ENCODE measurements around the gene DIAPH3. TPM values are rescaled to one million over a fixed set of nuclear protein-coding genes. Genes with fewer than 3 reads are reported as not detected.

DIAPH3 gene
- total and polyA plus RNA-seq, 2 of the 4 experiments (the other 2 are of a cell fraction) = 8.9 to 9.3 TPM

- ATAC-seq (ENCODE audit: low read depth) = no peak
- H2AK9ac ChIP-seq (replicated peaks; ENCODE audit: low read depth, low read length, poor library complexity) = no peak overlapping the region
- H3K36me3 ChIP-seq (ENCODE audit: control insufficient read depth, insufficient read depth, low read length) = no peaks in the 10 kb centered on the region
- H3K9ac ChIP-seq (ENCODE audit: low read depth, low read length) = no peak overlapping the region
- in situ Hi-C loops (cut with MboI; ENCODE audit: low sequenced_read_pairs) (no loop called here), intact Hi-C loops (cut with micrococcal nuclease) (no loop called here), dilution Hi-C loops (cut with HindIII; ENCODE audit: low sequenced_read_pairs, unreplicated experiment) (no loop called here)
- no peak overlapping the region for H2BK15ac ChIP-seq (ENCODE audit: low read depth, low read length)
- no peak overlapping the region for H2BK120ac ChIP-seq (ENCODE audit: low read depth, low read length)
- H3K4ac ChIP-seq (ENCODE audit: low read depth, low read length) = no peak overlapping the region
- no peak overlapping the region for H3K56ac ChIP-seq (ENCODE audit: extremely low read depth, insufficient read depth, low read length)
- H4K91ac ChIP-seq (ENCODE audit: insufficient read depth, low read depth, low read length) = no peak overlapping the region
- H4K5ac ChIP-seq (ENCODE audit: low read depth, low read length) = no peak overlapping the region
- TF ChIP-seq CEBPB (IDR thresholded peaks at IDR 0.05; ENCODE audit: low read depth, low read length) (no peak), USF2 (IDR thresholded peaks at IDR 0.05; ENCODE audit: low read depth, low read length) (no peak), RAD21 (IDR thresholded peaks at IDR 0.05; ENCODE audit: low read length) (no peak), CTCF (conservative IDR thresholded peaks at IDR 0.05; ENCODE audit: low read depth, low read length) (no peak), NFE2L2 (IDR thresholded peaks at IDR 0.05; ENCODE audit: low read depth, low read length) (no peak), CHD1 (IDR thresholded peaks at IDR 0.05; ENCODE audit: low read depth, low read length) (no peak), RCOR1 (IDR thresholded peaks at IDR 0.05; ENCODE audit: insufficient replicate concordance, low read length) (no peak), SMC3 (IDR thresholded peaks at IDR 0.05; ENCODE audit: low read depth, low read length) (no peak), MAFK (IDR thresholded peaks at IDR 0.05; ENCODE audit: low read depth, low read length) (no peak), ELK1 (IDR thresholded peaks at IDR 0.05; ENCODE audit: borderline replicate concordance, low read depth, low read length) (no peak), BHLHE40 (IDR thresholded peaks at IDR 0.05; ENCODE audit: low read depth, low read length) (no peak), FOS (IDR thresholded peaks at IDR 0.05; ENCODE audit: low read depth, low read length) (no peak)
- no peaks in the 10 kb centered on the region; the same call in 1 of the 2 replicates for H3K4me1 ChIP-seq (ENCODE audit: control insufficient read depth, insufficient read depth, low read length)
- DNase-seq = no peak
- H3K9me3 ChIP-seq (ENCODE audit: control insufficient read depth, insufficient read depth, low read length) = no peaks in the 10 kb centered on the region
- H3K79me1 ChIP-seq (ENCODE audit: low read depth in 1 of 2, low read length in 2 of 2) = peaks cover 3% of the 10 kb centered on the region in 2 experiments; a peak in 1 of 4 replicates
- H3K9me1 ChIP-seq (ENCODE audit: insufficient read depth, low read length) = no peaks in the 10 kb centered on the region
- no peak overlapping the region for H3K18ac ChIP-seq (ENCODE audit: low read depth, low read length)
- no peak overlapping the region for H3K4me3 ChIP-seq (ENCODE audit: insufficient read depth, low read depth, low read length)
- H3K4me2 ChIP-seq (ENCODE audit: low read depth, low read length) = no peak overlapping the region
- H2BK20ac ChIP-seq (ENCODE audit: low read depth, low read length) = no peak overlapping the region
- ChIA-PET POLR2A (ENCODE audit: unreplicated experiment) (no interaction called here), CTCF (interaction anchor here (0.6 kb wide), 1 partner anchor 172 kb away, joined by 3 read pairs; no protein-coding TSS in a partner anchor)
- no peak overlapping the region for H3K27ac ChIP-seq (ENCODE audit: insufficient read depth, low read length)
- H2AFZ ChIP-seq (replicated peaks; ENCODE audit: low read length, poor library complexity) = no peak overlapping the region
- no peak overlapping the region for H3K14ac ChIP-seq (replicated peaks; ENCODE audit: low read depth, low read length)
- H4K20me1 ChIP-seq (ENCODE audit: insufficient read depth, low read length) = no peaks in the 10 kb centered on the region
- WGBS, 2 experiments (ENCODE audit: extremely low coverage in 2 of 2, insufficient read length in 1 of 2) = 86% methylated on average over 1 of the region's 5 CpGs; no CpG with 5 or more reads in 1 of the 2 experiments
- H2AK5ac ChIP-seq (ENCODE audit: low read depth, low read length) = no peak overlapping the region
- no TSS peak for BruUV-seq (replicated peaks)
- no peak overlapping the region for H3K23ac ChIP-seq (ENCODE audit: low read depth, low read length)
- no peaks in the 10 kb centered on the region for H3K27me3 ChIP-seq (ENCODE audit: control insufficient read depth, insufficient read depth, low read length)
- H2BK5ac ChIP-seq (ENCODE audit: low read depth, low read length, poor library complexity, severe bottlenecking) = no peak overlapping the region
- no peak overlapping the region for H4K8ac ChIP-seq (ENCODE audit: low read depth in 2 of 2, low read length in 2 of 2)
Observed at GRCh38 chr13:59738921-59739320, 424.8 kb downstream of the DIAPH3 start.
